ENCODE measurements around the gene GNB4. TPM values are rescaled to one million over a fixed set of nuclear protein-coding genes. Genes with fewer than 3 reads are reported as not detected.
A peak's percentile ranks its signal among the peaks of the same experiment; 100 is the strongest.

The GNB4 gene
- total and polyA plus RNA-seq, 2 donors (not counting 1 experiment from before 2014, with no cell fraction given), result 7.6 to 24.6 TPM

- H3K27ac ChIP-seq (ENCODE audit: low read length in 2 of 2), result no peak overlapping the region
- H3K27me3 ChIP-seq (replicated peaks in 1 of 4; ENCODE audit: control extremely low read depth in 1 of 4, control insufficient read depth in 3 of 4, insufficient read depth in 4 of 4, low read length in 3 of 4), result no peaks in the 10 kb centered on the region
- H3K4me3 Mint-ChIP-seq, result no peak overlapping the region
- no peak overlapping the region for H3K27ac Mint-ChIP-seq
- peaks cover 12% of the 10 kb centered on the region for H3K79me2 ChIP-seq (ENCODE audit: control insufficient read depth, insufficient read depth, low read length)
- ATAC-seq (ENCODE audit: low read depth) (no peak), DNase-seq (peak; percentile 50)
- H3K4me1 Mint-ChIP-seq, result no peaks in the 10 kb centered on the region
- ChIA-PET POLR2A (no interaction called here), CTCF (interaction anchor here (0.8 to 1.8 kb wide), 9 partner anchors 10 to 406 kb away, joined by 3 to 24 read pairs (median 4); partner anchors contain the start of gene ACTL6A)
- H3K9ac ChIP-seq (ENCODE audit: low read length), result no peak overlapping the region
- H3K36me3 ChIP-seq (replicated peaks in 1 of 2; ENCODE audit: control extremely low read depth in 1 of 2, control insufficient read depth in 1 of 2, extremely low read depth in 1 of 2, insufficient read depth in 2 of 2, low read length in 1 of 2), result peaks cover 15 to 35% of the 10 kb centered on the region in 2 experiments
- no peak overlapping the region for H3K4me2 ChIP-seq (replicated peaks; ENCODE audit: low read depth, low read length, poor library complexity, severe bottlenecking)
- no CpG with 5 or more reads among the region's 2 CpGs for WGBS (ENCODE audit: insufficient coverage)
- no peaks in the 10 kb centered on the region for H3K9me3 Mint-ChIP-seq (ENCODE audit: insufficient read depth)
- H3K9me3 ChIP-seq (ENCODE audit: control extremely low read depth in 1 of 3, control insufficient read depth in 2 of 3, insufficient read depth in 1 of 3, low read length in 2 of 3), result no peaks in the 10 kb centered on the region
- peak; percentile 30 for TF ChIP-seq CTCF (IDR thresholded peaks at IDR 0.05)
- no peak for TF ChIP-seq EZH2 (IDR thresholded peaks at IDR 0.05; ENCODE audit: borderline replicate concordance, insufficient read depth, low read depth, low read length, poor library complexity, severe bottlenecking)
- intact Hi-C loops (cut with micrococcal nuclease), result loop anchor here (1.0 kb wide), 1 partner anchor 137 kb away; no protein-coding TSS in a partner anchor
- peaks cover 2% of the 10 kb centered on the region for H4K20me1 ChIP-seq (ENCODE audit: control insufficient read depth, insufficient read depth, low read length, poor library complexity, severe bottlenecking)
- no peak overlapping the region for H3K4me3 ChIP-seq (ENCODE audit: control extremely low read depth in 1 of 5, extremely low read depth in 1 of 5, insufficient read depth in 1 of 5, low read depth in 2 of 5, low read length in 4 of 5)
- H3K4me1 ChIP-seq (ENCODE audit: control insufficient read depth in 2 of 2, insufficient read depth in 2 of 2, low read length in 2 of 2), result no peaks in the 10 kb centered on the region
- H3K27me3 Mint-ChIP-seq, result no peaks in the 10 kb centered on the region
- no peak overlapping the region for H2AFZ ChIP-seq (ENCODE audit: insufficient read depth, low read depth, low read length, poor library complexity, severe bottlenecking)
These were observed 29.8 kb downstream of the GNB4 start for GRCh38 chr3:179421500-179421899.

- no peak overlapping the region for H3K4me2 ChIP-seq (replicated peaks; ENCODE audit: low read depth, low read length, poor library complexity, severe bottlenecking)
- no peak for TF ChIP-seq CTCF (IDR thresholded peaks at IDR 0.05)
- TF ChIP-seq EZH2 (IDR thresholded peaks at IDR 0.05; ENCODE audit: borderline replicate concordance, insufficient read depth, low read depth, low read length, poor library complexity, severe bottlenecking), result no peak
- no peak for DNase-seq
- H3K9me3 ChIP-seq (ENCODE audit: control extremely low read depth in 1 of 3, control insufficient read depth in 2 of 3, insufficient read depth in 1 of 3, low read length in 2 of 3), result no peaks in the 10 kb centered on the region
- H2AFZ ChIP-seq (ENCODE audit: insufficient read depth, low read depth, low read length, poor library complexity, severe bottlenecking), result no peak overlapping the region
- Mint-ChIP-seq H3K4me1 (no peaks in the 10 kb centered on the region), H3K27ac (no peak overlapping the region), H3K9me3 (ENCODE audit: insufficient read depth) (no peaks in the 10 kb centered on the region), H3K4me3 (no peak overlapping the region), H3K27me3 (no peaks in the 10 kb centered on the region)
- POLR2A ChIA-PET, result interaction anchor here (0.6 kb wide), 1 partner anchor 138 kb away, joined by 7 read pairs; no protein-coding TSS in a partner anchor
- ATAC-seq (ENCODE audit: low read depth), result no peak
- intact Hi-C loops (cut with micrococcal nuclease), result no loop called here
- H3K4me1 ChIP-seq (ENCODE audit: control insufficient read depth in 2 of 2, insufficient read depth in 2 of 2, low read length in 2 of 2), result no peaks in the 10 kb centered on the region
- no peak overlapping the region for H3K4me3 ChIP-seq (ENCODE audit: control extremely low read depth in 1 of 5, extremely low read depth in 1 of 5, insufficient read depth in 1 of 5, low read depth in 2 of 5, low read length in 4 of 5)
- no peak overlapping the region for H3K9ac ChIP-seq (ENCODE audit: low read length)
- H3K27me3 ChIP-seq (replicated peaks in 1 of 4; ENCODE audit: control extremely low read depth in 1 of 4, control insufficient read depth in 3 of 4, insufficient read depth in 4 of 4, low read length in 3 of 4), result no peaks in the 10 kb centered on the region
- peaks cover 1% of the 10 kb centered on the region for H3K79me2 ChIP-seq (ENCODE audit: control insufficient read depth, insufficient read depth, low read length)
- 100% methylated on average over 3 of the region's 3 CpGs for whole genome bisulfite sequencing (ENCODE audit: insufficient coverage)
- H3K27ac ChIP-seq (ENCODE audit: low read length in 2 of 2), result no peak overlapping the region
- CTCF ChIA-PET, result interaction anchor here (0.5 kb wide), 1 partner anchor 185 kb away, joined by 3 read pairs; no protein-coding TSS in a partner anchor
- H3K36me3 ChIP-seq (replicated peaks in 1 of 2; ENCODE audit: control extremely low read depth in 1 of 2, control insufficient read depth in 1 of 2, extremely low read depth in 1 of 2, insufficient read depth in 2 of 2, low read length in 1 of 2), result peaks cover 10 to 16% of the 10 kb centered on the region in 2 experiments
- no peaks in the 10 kb centered on the region for H4K20me1 ChIP-seq (ENCODE audit: control insufficient read depth, insufficient read depth, low read length, poor library complexity, severe bottlenecking)
These were observed 32.7 kb downstream of the GNB4 start for GRCh38 chr3:179418610-179419009.

Measured in B cell (primary cell).